Measurements from ENCODE around the gene PARVG.
A peak's percentile ranks its signal among the peaks of the same experiment; 100 is the strongest.

Gene PARVG

GRCh38 chr22:44160421-44160820, 20.3 kb upstream of the PARVG start:
- Mint-ChIP-seq H3K4me3 (no peak overlapping the region), H3K9me3 (no peaks in the 10 kb centered on the region), H3K27ac (no peak overlapping the region), H3K36me3 (ENCODE audit: insufficient read depth) (peaks cover 9% of the 10 kb centered on the region), H3K27me3 (no peaks in the 10 kb centered on the region), H3K4me1 (ENCODE audit: low read depth in 2 of 2) (no peaks in the 10 kb centered on the region)
- no peak for DNase-seq
- no peak for ATAC-seq (replicated peaks)

DNA sequence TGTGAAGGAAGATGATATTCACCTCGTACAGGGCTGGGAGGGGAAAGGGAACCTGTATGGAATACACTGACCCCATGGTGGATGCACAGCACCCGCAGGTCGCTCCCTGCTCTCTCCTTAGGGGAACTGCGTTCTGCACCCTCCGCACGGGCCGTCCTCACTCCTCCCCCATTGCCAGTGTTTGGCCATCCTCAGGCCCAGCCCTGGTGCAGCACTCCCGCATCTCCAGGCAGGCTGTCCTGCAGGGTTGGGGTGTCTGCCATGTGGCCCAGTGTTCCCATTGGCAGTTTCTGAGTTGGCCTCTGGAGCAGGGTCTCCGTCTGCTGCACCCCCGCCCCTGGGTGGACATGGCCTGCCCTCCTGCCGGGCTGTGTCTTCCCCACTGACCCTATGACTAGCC, 19.1 kb upstream of the PARVG start:
- H3K36me3 Mint-ChIP-seq (ENCODE audit: insufficient read depth), result peaks cover 6% of the 10 kb centered on the region
- no peak overlapping the region for H3K4me3 Mint-ChIP-seq
- ATAC-seq (replicated peaks) (no peak), DNase-seq (no peak)
- no peaks in the 10 kb centered on the region for H3K27me3 Mint-ChIP-seq
- H3K9me3 Mint-ChIP-seq, result no peaks in the 10 kb centered on the region
- H3K4me1 Mint-ChIP-seq (ENCODE audit: low read depth in 2 of 2), result no peaks in the 10 kb centered on the region
- no peak overlapping the region for H3K27ac Mint-ChIP-seq

DNA sequence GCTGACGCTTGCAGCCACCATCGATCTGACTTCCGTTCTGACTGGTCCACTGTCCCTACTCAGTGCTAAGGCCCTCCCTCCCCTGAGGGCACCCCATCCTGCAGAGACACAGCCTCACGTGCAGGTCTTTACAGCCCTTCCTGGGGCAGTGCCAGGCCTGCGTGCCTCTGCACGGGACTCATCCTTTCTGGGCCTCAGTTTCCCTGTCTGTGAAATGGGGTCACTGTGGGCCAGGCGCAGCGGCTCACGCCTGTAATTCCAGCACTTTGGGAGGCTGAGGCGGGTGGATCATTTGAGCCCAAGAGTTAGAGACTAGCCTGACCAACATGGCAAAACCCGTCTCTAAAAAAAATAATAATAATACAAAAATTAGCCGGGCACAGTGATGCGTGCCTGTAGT, 17.8 kb upstream of the PARVG start:
- Mint-ChIP-seq H3K9me3 (no peaks in the 10 kb centered on the region), H3K27ac (no peak overlapping the region), H3K27me3 (no peaks in the 10 kb centered on the region), H3K36me3 (ENCODE audit: insufficient read depth) (peaks cover 6% of the 10 kb centered on the region), H3K4me3 (no peak overlapping the region), H3K4me1 (ENCODE audit: low read depth in 2 of 2) (no peaks in the 10 kb centered on the region)
- DNase-seq (no peak), ATAC-seq (replicated peaks) (no peak)

DNA sequence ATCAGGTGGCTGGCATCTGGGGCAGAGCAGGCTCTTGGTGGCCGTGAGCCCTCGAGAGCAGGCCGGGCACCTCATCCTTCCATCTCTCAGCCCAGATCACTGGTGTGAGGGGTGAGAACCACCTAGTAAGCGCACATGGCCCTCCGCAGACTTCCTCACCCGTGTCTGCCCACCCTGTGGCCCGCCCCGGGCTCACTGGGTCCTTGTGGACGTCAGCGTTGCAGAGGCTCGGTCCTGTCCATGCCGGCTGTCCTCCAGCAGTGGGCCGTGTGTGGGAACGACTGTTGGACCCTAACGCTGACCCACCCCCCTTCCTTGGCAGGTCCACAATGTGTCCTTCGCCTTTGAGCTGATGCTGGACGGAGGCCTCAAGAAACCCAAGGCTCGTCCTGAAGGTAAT, 17.2 kb upstream of the PARVG start:
- Mint-ChIP-seq H3K4me1 (ENCODE audit: low read depth in 2 of 2) (no peaks in the 10 kb centered on the region), H3K36me3 (ENCODE audit: insufficient read depth) (peaks cover 6% of the 10 kb centered on the region), H3K27ac (no peak overlapping the region), H3K4me3 (no peak overlapping the region), H3K9me3 (no peaks in the 10 kb centered on the region), H3K27me3 (no peaks in the 10 kb centered on the region)
- no peak for DNase-seq
- no peak for ATAC-seq (replicated peaks)

GRCh38 chr22:44164031-44164430, 16.7 kb upstream of the PARVG start:
- H3K9me3 Mint-ChIP-seq, result no peaks in the 10 kb centered on the region
- DNase-seq (no peak), ATAC-seq (replicated peaks) (no peak)
- H3K36me3 Mint-ChIP-seq (ENCODE audit: insufficient read depth), result peaks cover 6% of the 10 kb centered on the region
- H3K4me3 Mint-ChIP-seq, result no peak overlapping the region
- no peaks in the 10 kb centered on the region for H3K4me1 Mint-ChIP-seq (ENCODE audit: low read depth in 2 of 2)
- no peaks in the 10 kb centered on the region for H3K27me3 Mint-ChIP-seq
- H3K27ac Mint-ChIP-seq, result no peak overlapping the region

GRCh38 chr22:44165286-44165874, 15.3 kb upstream of the PARVG start:
- Mint-ChIP-seq H3K4me3 (no peak overlapping the region), H3K27ac (no peak overlapping the region), H3K4me1 (ENCODE audit: low read depth in 2 of 2) (no peaks in the 10 kb centered on the region), H3K27me3 (no peaks in the 10 kb centered on the region), H3K9me3 (no peaks in the 10 kb centered on the region), H3K36me3 (ENCODE audit: insufficient read depth) (peaks cover 6% of the 10 kb centered on the region)
- ATAC-seq (replicated peaks) (no peak), DNase-seq (no peak)

DNA sequence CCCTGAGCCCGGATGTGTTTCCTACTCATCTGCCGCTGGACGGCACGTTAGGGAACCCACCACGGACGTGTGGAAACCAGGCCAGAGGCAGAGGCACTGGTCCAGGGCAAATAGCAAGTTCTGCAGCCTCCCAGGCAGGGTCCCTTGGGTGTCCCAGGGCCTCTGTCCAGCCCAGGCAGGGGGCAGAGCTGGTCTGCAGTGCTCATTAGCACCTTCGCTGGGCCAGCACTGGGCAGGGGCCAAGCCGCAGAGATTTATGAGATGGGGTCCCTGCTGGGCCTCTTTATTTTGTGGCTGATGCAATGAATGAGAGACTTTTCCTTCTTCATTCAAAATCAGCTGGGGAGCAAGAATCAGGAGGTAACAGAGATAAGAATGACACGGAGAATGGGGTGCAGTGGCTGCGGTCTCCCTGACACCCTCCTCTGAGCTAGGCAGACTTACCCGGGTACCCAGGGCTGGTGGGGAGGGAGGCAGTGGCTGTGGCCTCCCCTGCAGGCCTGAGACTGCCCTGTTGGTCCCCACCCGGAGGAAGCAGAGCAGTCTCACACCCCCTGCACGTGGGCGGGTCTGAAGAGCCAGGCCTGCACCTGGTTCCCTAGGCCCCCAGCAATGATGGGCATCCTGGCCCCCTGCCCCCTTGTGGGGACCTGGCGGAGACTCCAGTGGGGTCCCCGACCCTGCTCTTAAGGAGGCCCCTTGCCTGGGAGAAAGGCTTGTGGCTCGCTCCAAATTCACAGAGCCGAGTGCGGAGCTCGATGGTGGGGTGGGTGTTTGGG, 14.0 kb upstream of the PARVG start:
- DNase-seq (no peak), ATAC-seq (replicated peaks) (no peak)
- Mint-ChIP-seq H3K27ac (no peak overlapping the region), H3K9me3 (no peaks in the 10 kb centered on the region), H3K27me3 (no peaks in the 10 kb centered on the region), H3K4me1 (ENCODE audit: low read depth in 2 of 2) (no peaks in the 10 kb centered on the region), H3K36me3 (ENCODE audit: insufficient read depth) (peaks cover 6% of the 10 kb centered on the region), H3K4me3 (no peak overlapping the region)

GRCh38 chr22:44167501-44167900, 13.2 kb upstream of the PARVG start:
- no peak overlapping the region for H3K27ac Mint-ChIP-seq
- H3K4me1 Mint-ChIP-seq (ENCODE audit: low read depth in 2 of 2), result no peaks in the 10 kb centered on the region
- peaks cover 3% of the 10 kb centered on the region for H3K36me3 Mint-ChIP-seq (ENCODE audit: insufficient read depth)
- no peak overlapping the region for H3K4me3 Mint-ChIP-seq
- no peak for ATAC-seq (replicated peaks)
- H3K9me3 Mint-ChIP-seq, result no peaks in the 10 kb centered on the region
- H3K27me3 Mint-ChIP-seq, result no peaks in the 10 kb centered on the region
- no peak for DNase-seq

GRCh38 chr22:44168206-44168605, 12.5 kb upstream of the PARVG start:
- H3K9me3 Mint-ChIP-seq, result no peaks in the 10 kb centered on the region
- H3K36me3 Mint-ChIP-seq (ENCODE audit: insufficient read depth), result peaks cover 3% of the 10 kb centered on the region
- no peak overlapping the region for H3K4me3 Mint-ChIP-seq
- no peaks in the 10 kb centered on the region for H3K4me1 Mint-ChIP-seq (ENCODE audit: low read depth in 2 of 2)
- ATAC-seq (replicated peaks) (no peak), DNase-seq (no peak)
- no peak overlapping the region for H3K27ac Mint-ChIP-seq
- no peaks in the 10 kb centered on the region for H3K27me3 Mint-ChIP-seq

DNA sequence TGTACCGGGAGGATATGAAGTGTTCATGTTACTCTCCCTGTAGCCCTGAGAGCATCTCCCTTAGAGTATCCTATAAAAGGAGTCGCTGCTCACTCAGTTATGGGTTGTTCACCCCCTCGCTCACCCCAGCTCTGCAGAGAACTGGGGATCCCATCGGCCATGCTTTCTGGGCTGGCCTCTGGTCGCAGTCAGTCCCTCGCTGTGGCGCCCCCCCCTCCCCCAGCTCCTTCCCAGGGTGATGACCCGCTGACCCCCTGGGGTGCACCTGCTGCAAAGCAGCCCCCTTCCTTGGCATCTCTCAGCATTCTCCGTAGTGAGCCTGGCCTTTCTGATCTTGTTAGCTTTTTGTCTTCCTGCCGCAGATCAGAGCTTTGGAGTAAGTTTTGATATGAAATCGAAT, 10.3 kb upstream of the PARVG start:
- Mint-ChIP-seq H3K36me3 (ENCODE audit: insufficient read depth) (no peaks in the 10 kb centered on the region), H3K27me3 (peaks cover 0 to 5% of the 10 kb centered on the region in 2 donors), H3K9me3 (no peaks in the 10 kb centered on the region), H3K4me3 (no peak overlapping the region), H3K4me1 (ENCODE audit: low read depth in 2 of 2) (peaks cover 0 to 4% of the 10 kb centered on the region in 2 donors), H3K27ac (no peak overlapping the region)
- DNase-seq (no peak), ATAC-seq (replicated peaks) (no peak)

- no peak for ATAC-seq (replicated peaks)
Observed at GRCh38 chr22:44171561-44171960, 9.2 kb upstream of the PARVG start.

DNA sequence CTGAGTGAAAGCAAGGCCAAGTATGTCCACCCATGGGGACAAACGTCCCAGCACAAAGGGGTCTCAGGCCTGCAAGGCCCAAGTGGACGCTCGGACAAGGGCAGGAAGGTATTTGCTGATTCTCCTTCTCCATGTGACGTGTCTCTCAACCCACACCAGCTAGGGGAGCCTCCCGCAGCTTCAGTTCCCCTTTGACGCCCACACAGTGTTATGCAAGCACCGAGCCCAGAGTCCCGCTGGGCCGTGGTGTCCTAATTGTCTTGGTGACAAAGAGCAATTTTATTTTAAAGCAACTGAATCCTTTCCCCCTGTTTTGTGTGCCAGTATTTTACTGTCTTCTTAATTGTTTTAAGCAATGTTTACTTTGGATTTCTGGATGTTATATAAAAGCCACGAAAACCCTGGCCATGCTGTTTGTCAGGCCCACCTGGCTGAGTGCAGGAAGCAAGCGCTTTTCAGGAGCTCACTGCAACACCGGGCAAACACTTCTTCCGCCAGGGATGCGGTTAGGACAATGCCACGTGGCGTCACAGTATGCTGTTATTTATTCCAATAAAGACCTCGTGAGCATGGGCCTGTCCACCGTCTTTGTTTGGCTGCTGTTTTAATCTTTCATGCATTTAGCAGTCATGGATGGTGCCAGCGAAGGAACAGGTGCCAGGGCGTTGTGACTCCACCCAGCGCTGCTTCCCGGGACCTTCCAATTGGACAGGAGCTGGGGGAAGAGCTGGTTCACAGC, 8.2 kb upstream of the PARVG start:
- H3K4me3 Mint-ChIP-seq, result no peak overlapping the region
- peak; percentile 47 for ATAC-seq (replicated peaks)
- no peaks in the 10 kb centered on the region for H3K9me3 Mint-ChIP-seq
- H3K27ac Mint-ChIP-seq, result no peak overlapping the region
- peaks cover 0 to 5% of the 10 kb centered on the region in 2 donors for H3K27me3 Mint-ChIP-seq
- DNase-seq, result no peak
- H3K36me3 Mint-ChIP-seq (ENCODE audit: insufficient read depth), result no peaks in the 10 kb centered on the region
- H3K4me1 Mint-ChIP-seq (ENCODE audit: low read depth in 2 of 2), result peaks cover 0 to 4% of the 10 kb centered on the region in 2 donors

More at GRCh38 chr22:44171561-44171960, 9.2 kb upstream of the PARVG start:
- DNase-seq, result no peak
- Mint-ChIP-seq H3K9me3 (no peaks in the 10 kb centered on the region), H3K4me3 (no peak overlapping the region), H3K4me1 (ENCODE audit: low read depth in 2 of 2) (peaks cover 0 to 4% of the 10 kb centered on the region in 2 donors), H3K27me3 (peaks cover 0 to 5% of the 10 kb centered on the region in 2 donors), H3K27ac (no peak overlapping the region), H3K36me3 (ENCODE audit: insufficient read depth) (no peaks in the 10 kb centered on the region)

DNA sequence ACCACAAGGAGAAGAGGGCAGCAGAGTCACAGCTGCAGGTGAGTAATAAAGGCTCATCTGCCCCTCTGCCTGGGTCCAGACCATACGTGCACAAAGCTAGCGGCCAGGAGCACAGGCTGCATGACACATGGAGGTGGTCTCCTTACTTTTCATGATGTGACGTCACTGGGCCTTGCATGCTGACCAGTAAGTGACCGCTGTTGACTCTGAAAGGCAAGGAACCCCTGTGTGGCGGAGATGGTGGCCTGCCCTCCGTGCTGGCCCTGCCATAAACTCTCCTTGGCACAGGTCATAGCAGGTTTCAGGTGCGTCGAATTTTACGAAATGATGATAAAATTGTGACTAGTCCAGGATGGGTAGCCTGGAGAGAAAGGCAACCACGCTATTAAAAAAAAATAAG, 7.6 kb upstream of the PARVG start:
- peaks cover 0 to 5% of the 10 kb centered on the region in 2 donors for H3K27me3 Mint-ChIP-seq
- ATAC-seq (replicated peaks) (no peak), DNase-seq (no peak)
- no peaks in the 10 kb centered on the region for H3K9me3 Mint-ChIP-seq
- peaks cover 0 to 4% of the 10 kb centered on the region in 2 donors for H3K4me1 Mint-ChIP-seq (ENCODE audit: low read depth in 2 of 2)
- H3K4me3 Mint-ChIP-seq, result no peak overlapping the region
- H3K27ac Mint-ChIP-seq, result no peak overlapping the region
- no peaks in the 10 kb centered on the region for H3K36me3 Mint-ChIP-seq (ENCODE audit: insufficient read depth)

GRCh38 chr22:44175676-44176075, 5.0 kb upstream of the PARVG start:
- Mint-ChIP-seq H3K9me3 (no peaks in the 10 kb centered on the region), H3K27ac (no peak overlapping the region)
- no peak for ATAC-seq (replicated peaks)

More at GRCh38 chr22:44175676-44176075, 5.0 kb upstream of the PARVG start:
- peaks cover 6% of the 10 kb centered on the region in 2 donors for H3K4me1 Mint-ChIP-seq (ENCODE audit: low read depth in 2 of 2)
- no peaks in the 10 kb centered on the region for H3K36me3 Mint-ChIP-seq (ENCODE audit: insufficient read depth)
- no peak overlapping the region for H3K4me3 Mint-ChIP-seq
- no peak for DNase-seq
- peaks cover 0 to 5% of the 10 kb centered on the region in 2 donors for H3K27me3 Mint-ChIP-seq
